T follicular helper cell (primary cell): ENCODE data around the gene CT83.

Source experiments
- DNase-seq: peaks from one replicate; pipeline ENCODE4 v3.0.0-alpha.2; 2020; ENCODE audit warnings: low read depth
- total RNA-seq, 2 experiments: gene quantifications; one replicate each; lab custom pipeline; 2026; lab: John Stamatoyannopoulos, UW

CT83 gene
- total RNA-seq = 0 reads per million in 2 experiments

DNA sequence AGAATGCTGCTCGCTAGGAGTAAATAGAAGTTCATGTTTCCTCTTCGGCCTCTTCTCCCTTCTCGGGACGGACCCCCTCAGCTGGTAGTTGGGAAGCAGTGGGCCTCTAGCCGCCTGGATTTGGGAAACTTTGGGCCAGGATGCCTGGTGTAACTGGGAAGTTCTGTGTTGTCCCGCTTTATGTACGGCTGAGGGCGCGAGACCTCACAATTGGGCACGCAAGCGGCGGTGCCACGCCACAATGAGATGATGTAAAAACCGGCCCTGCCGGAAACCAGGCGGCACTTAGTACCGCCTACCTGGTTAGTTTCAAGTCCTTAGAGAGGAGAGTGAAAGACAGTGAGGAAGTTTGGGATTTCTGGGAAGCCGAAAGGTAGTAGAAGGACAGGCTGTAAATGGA, at the start of gene CT83:
TSS of gene CT83 (minus strand) at position 155 of the 400 bp plus-strand sequence. CDS start at position 35, 120 bp downstream.
- no peak for DNase-seq

DNA sequence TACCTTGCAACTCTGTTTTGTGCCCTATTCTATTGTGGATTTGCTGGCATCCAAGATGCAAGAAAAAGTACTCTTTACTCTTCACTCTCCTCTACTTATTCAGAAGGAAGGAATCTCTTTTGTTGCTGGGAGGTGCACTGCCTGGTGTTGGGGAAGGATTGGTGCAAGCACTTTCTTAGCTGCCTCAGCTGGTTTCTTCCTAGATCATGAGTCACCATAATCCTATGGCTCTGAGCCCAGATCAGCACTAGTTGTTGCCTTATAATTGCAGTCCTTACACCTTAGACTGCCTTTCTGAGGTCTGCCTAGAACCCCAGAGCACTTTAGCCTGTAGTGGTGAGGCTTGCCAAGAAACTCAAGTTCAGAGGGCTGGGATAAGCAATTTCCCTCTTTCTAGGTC, 37.0 kb upstream of the CT83 start:
- no peak for DNase-seq

DNA sequence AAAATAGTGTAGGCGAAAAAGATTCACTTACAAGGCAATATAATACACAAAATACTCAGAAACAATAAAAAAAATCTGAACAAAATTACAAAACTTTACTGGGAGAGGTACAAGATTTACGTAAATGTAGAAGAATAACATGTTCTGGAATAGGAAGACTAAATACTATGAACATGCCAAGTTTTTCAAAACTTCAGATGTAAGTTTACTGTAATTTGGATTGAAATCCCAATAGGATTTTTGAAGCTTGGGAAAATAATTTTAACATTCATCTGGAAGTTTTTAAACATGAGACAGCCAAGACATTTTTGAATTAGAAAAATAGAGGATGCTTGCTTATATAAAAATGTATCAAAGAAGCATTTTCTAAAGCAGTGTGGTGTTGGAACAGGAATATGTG, 30.5 kb upstream of the CT83 start:
- DNase-seq = no peak

- no peak for DNase-seq
Measured at GRCh38 chrX:116490104-116490503, 27.3 kb upstream of the CT83 start.

GRCh38 chrX:116480059-116480458, 17.3 kb upstream of the CT83 start:
- DNase-seq = no peak

DNA sequence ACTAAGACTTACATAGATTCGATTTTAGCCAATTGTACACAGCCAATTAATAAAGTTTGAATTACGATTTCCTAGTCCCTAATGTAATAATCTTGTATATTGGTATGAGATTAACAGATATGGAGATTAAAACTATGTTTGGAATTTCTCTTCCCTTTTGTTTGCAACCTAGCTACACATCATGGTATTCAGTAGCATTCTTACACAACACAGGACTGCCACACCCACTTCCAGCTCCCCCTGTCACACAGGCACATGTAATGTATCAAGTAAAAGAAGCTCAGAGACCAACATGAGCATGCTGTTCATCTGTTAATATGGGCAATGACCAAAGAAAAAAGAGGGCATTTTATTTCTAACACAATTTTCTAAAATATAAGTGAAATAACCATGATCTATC, 13.6 kb downstream of the CT83 start:
- DNase-seq = no peak

DNA sequence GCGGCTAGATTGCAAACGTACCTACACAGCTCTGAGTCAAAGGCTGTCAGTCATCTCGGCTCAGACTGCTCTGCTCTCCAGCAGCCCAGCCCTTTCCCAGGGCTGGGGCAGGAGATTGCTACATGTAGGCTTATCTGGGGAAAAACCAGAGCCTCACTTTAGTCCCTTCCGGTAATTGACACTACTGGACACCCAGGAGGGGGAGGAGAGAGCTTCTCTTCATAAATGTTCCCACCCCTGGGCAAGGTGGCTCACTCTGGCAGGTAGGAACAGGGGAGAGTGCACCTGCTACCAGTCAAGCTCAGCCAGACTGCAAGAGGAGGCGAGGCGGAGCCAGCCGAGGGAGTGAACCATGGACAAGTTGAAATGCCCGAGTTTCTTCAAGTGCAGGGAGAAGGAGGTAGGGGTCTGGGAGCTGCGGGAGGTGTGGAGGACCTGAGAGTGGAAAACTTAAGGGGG, 26.4 kb downstream of the CT83 start, which contains the start of gene SLC6A14:
TSS of gene SLC6A14 (plus strand) at position 249 of the 459 bp plus-strand sequence. CDS start at position 353, 104 bp downstream.
- no peak for DNase-seq

GRCh38 chrX:116435597-116435996, 27.2 kb downstream of the CT83 start:
- no peak for DNase-seq

DNA sequence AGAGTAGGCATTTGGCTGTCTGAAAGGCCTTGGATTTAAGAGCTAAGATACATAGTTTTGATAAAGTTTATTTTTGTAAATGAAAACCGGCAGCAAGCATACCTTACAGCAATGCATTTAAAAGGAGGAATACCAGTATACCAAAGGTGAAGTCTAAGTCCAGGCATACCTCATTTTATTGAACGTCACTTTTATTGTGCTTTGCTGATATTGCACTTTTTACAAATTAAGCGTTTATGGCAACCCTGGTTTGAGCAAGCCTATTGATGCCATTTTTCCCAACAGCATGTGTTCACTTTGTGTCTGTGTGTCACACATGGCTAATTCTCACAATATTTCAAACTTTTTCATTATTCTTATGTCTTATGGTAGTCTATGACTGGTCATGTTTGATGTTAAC, 34.8 kb downstream of the CT83 start:
- DNase-seq = no peak

GRCh38 chrX:116417968-116418367, 44.8 kb downstream of the CT83 start:
- DNase-seq = no peak

GRCh38 chrX:116417214-116417613, 45.6 kb downstream of the CT83 start:
- DNase-seq = no peak

GRCh38 chrX:116413273-116413672, 49.5 kb downstream of the CT83 start:
- no peak for DNase-seq
